ENCODE data around the gene C18orf32.
"Not testable (repeated sequence)": the region's sequence is repeated elsewhere in the genome, so short reads cannot be mapped to it uniquely, and the experiment has no call there.

C18orf32 gene

GRCh38 chr18:49467019-49467563 is 19.9 kb downstream of the C18orf32 start:
- no peak for DNase-seq

GRCh38 chr18:49464718-49465598 is 22.1 kb downstream of the C18orf32 start:
- DNase-seq, result no peak

GRCh38 chr18:49461602-49461977 is 25.4 kb downstream of the C18orf32 start:
- no peak for DNase-seq

- peak in 1 of 5 donors; percentile 8 for DNase-seq
These were observed 25.9 kb downstream of the C18orf32 start for GRCh38 chr18:49460976-49461601.

- peak in 1 of 5 donors; percentile 9 for DNase-seq
These were observed 27.4 kb downstream of the C18orf32 start for GRCh38 chr18:49459404-49460171.

- DNase-seq, result no peak
These were observed 29.4 kb downstream of the C18orf32 start for GRCh38 chr18:49457616-49458015.

GRCh38 chr18:49456794-49457193 is 30.2 kb downstream of the C18orf32 start:
- no peak for DNase-seq

GRCh38 chr18:49452534-49452933 is 34.5 kb downstream of the C18orf32 start:
- not testable (repeated sequence) for DNase-seq

- peak in 4 of 5 donors; percentile 17 to 58 (median 38) for DNase-seq
These were observed 39.0 kb downstream of the C18orf32 start for GRCh38 chr18:49447810-49448745.

GRCh38 chr18:49446481-49446880 is 40.6 kb downstream of the C18orf32 start:
- DNase-seq, result no peak

- DNase-seq, result no peak
These were observed 42.5 kb downstream of the C18orf32 start for GRCh38 chr18:49444581-49444980.

GRCh38 chr18:49443837-49444236 is 43.2 kb downstream of the C18orf32 start:
- no peak for DNase-seq

GRCh38 chr18:49441338-49441938 is 45.6 kb downstream of the C18orf32 start:
- no peak for DNase-seq

GRCh38 chr18:49435170-49435569 is 51.9 kb downstream of the C18orf32 start:
- DNase-seq, result no peak

GRCh38 chr18:49432602-49433001 is 54.4 kb downstream of the C18orf32 start:
- DNase-seq, result no peak

- no peak for DNase-seq
These were observed 55.7 kb downstream of the C18orf32 start for GRCh38 chr18:49431165-49431962.
